ENCODE results near the gene ZNF668. TPM values are rescaled to one million over a fixed set of nuclear protein-coding genes. Genes with fewer than 3 reads are reported as not detected.

The ZNF668 gene
- total RNA-seq, 4 donors from 2014 or later: 8.6 to 14.9 (median 10.7) TPM

DNA sequence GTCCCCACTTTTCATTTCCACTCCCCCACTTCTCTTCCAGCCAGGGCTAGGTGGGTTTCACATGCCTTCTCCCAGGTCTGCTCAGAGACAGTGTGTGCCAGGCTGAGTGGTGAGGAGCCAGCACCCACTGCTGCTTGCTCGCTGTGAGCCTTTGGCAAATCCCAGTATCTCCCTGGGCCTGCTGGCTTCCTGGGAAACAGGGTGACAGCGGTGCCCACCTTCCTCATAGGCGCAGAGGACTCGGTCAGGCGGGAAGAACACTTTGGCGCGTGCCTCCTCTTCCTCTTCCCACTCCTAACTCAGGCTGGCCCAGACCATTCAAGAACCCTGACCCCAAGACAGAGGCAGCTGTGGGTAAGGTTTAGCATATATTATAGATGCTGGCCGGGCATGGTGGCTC lies 15.2 kb upstream of the ZNF668 start:
- peaks cover 7 to 72% (median 11%) of the 10 kb centered on the region in 3 donors for H3K36me3 ChIP-seq
- no peak overlapping the region for H3K4me3 ChIP-seq
- WGBS, 2 donors: 96% methylated on average over 4 of the region's 8 CpGs; no CpG with 5 or more reads in 1 of the 2 donors
- H3K27ac ChIP-seq: no peak overlapping the region
- intact Hi-C loops (cut with DNase I): no loop called here
- DNase-seq: no peak
- H3K9me3 ChIP-seq: no peaks in the 10 kb centered on the region
- no peaks in the 10 kb centered on the region for H3K27me3 ChIP-seq
- TF ChIP-seq, protein P1, sequence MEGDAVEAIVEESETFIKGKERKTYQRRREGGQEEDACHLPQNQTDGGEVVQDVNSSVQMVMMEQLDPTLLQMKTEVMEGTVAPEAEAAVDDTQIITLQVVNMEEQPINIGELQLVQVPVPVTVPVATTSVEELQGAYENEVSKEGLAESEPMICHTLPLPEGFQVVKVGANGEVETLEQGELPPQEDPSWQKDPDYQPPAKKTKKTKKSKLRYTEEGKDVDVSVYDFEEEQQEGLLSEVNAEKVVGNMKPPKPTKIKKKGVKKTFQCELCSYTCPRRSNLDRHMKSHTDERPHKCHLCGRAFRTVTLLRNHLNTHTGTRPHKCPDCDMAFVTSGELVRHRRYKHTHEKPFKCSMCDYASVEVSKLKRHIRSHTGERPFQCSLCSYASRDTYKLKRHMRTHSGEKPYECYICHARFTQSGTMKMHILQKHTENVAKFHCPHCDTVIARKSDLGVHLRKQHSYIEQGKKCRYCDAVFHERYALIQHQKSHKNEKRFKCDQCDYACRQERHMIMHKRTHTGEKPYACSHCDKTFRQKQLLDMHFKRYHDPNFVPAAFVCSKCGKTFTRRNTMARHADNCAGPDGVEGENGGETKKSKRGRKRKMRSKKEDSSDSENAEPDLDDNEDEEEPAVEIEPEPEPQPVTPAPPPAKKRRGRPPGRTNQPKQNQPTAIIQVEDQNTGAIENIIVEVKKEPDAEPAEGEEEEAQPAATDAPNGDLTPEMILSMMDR (IDR thresholded peaks at IDR 0.05): no peak
- no peak for TF ChIP-seq POLR2A (IDR thresholded peaks at IDR 0.05)
- peaks cover 6 to 17% (median 11%) of the 10 kb centered on the region in 3 donors for H3K4me1 ChIP-seq

DNA sequence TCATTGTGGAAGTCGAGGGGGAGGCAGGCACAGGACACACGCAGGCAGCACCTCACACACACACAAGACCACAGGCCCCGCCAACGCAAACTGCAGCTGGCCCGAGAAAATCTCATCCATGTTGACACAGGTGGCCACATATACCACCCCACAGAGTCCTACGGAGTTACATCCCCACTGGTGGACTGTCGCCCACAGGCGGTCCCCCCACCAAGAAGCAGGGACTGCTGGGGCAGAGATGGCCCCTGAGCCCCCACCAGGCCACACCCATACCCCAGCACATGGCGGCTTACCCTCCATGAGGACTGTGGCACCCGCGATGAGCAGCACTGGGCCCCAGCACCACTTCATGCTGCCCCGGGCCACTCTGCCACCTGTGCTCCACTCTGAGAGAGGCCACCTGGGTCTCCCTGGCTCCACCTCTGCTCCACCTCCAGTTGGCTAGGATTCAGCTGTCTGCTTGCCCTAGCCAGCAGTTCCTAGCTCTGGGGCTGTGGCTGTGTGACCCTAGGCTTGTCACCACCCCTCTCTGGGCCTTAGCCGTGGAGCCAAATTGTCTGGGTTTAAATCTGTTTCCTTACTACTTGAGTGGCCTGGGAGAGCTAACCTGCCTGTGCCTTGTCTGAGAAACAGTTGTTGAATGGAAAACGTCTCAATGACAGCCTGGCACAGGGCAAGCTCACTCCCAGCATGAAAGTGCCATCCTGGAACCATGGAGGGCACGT lies 14.6 kb upstream of the ZNF668 start, which contains the start of gene PRSS53:
PRSS53 (minus strand) TSS at position 485 of the 725 bp plus-strand sequence; CDS start at position 351, 134 bp downstream.
- peaks cover 0 to 12% (median 8%) of the 10 kb centered on the region in 3 donors for H3K4me1 ChIP-seq
- no peaks in the 10 kb centered on the region for H3K27me3 ChIP-seq
- WGBS, 2 donors: 77 to 81% methylated on average over 6 of the region's 15 CpGs
- no peak for DNase-seq
- peaks cover 7 to 78% (median 16%) of the 10 kb centered on the region in 3 donors for H3K36me3 ChIP-seq
- TF ChIP-seq POLR2A (IDR thresholded peaks at IDR 0.05): no peak
- TF ChIP-seq, protein P1 (IDR thresholded peaks at IDR 0.05): no peak
- H3K4me3 ChIP-seq: no peak within 1 kb of the TSS
- H3K27ac ChIP-seq: no peak within 1 kb of the TSS
- intact Hi-C loops (cut with DNase I): no loop called here
- no peaks in the 10 kb centered on the region for H3K9me3 ChIP-seq

DNA sequence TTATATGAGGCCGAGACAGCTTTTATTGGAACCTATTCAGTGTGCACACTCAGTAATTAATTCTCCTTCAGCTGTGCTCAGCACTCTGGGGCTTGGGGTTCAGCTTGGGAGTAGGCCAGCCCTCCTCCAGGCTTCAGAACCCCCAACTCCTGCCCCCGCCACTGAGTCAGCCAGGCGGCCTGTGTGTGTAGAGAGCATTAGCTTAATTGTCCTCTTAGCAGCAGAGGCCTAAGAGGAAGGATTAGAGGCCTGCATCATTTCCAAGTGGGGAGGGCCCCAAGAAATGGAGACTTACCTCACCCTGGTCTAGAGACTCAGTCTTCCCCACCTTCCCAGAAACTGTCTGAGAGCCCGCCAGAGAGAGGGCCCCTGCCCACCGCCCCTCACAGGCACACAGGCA lies 13.9 kb upstream of the ZNF668 start:
- no peak for DNase-seq
- Histone ChIP-seq H3K9me3 (no peaks in the 10 kb centered on the region), H3K27ac (no peak overlapping the region), H3K4me3 (no peak overlapping the region), H3K36me3 (peaks cover 7 to 84% (median 17%) of the 10 kb centered on the region in 3 donors), H3K4me1 (peaks cover 0 to 5% (median 2%) of the 10 kb centered on the region in 3 donors), H3K27me3 (no peaks in the 10 kb centered on the region)
- TF ChIP-seq, protein P1 (IDR thresholded peaks at IDR 0.05): no peak
- no peak for TF ChIP-seq POLR2A (IDR thresholded peaks at IDR 0.05)
- WGBS, 2 donors: 63 to 75% methylated on average over 1 to 3 of the region's 5 CpGs
- intact Hi-C loops (cut with DNase I): no loop called here

DNA sequence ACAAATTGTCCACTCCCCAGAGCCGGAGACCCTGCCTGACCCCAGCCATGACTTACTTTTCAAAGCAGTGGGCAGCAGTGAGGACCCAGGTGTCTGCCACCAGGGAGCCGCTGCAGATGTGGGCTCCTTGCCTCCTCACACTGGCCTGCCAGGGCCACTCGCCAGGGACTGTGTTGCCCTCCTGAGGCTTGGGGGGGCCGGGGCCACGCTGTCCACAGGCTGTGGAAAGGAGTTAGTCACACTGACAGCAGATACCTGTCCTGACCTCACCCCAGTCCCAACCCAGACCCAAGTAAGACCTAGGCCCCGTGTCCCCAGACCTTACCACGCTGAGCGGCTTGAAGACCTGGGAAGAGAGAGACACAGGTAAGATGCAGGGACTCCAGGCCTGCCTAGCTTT lies 13.4 kb upstream of the ZNF668 start:
- Histone ChIP-seq H3K27me3 (no peaks in the 10 kb centered on the region), H3K9me3 (no peaks in the 10 kb centered on the region), H3K4me1 (peaks cover 0 to under 1% (median 0%) of the 10 kb centered on the region in 3 donors), H3K4me3 (no peak overlapping the region), H3K36me3 (peaks cover 7 to 89% (median 17%) of the 10 kb centered on the region in 3 donors), H3K27ac (no peak overlapping the region)
- intact Hi-C loops (cut with DNase I): no loop called here
- WGBS, 2 donors: 80 to 92% methylated on average over 1 to 4 of the region's 8 CpGs
- no peak for DNase-seq
- TF ChIP-seq, protein P1 (IDR thresholded peaks at IDR 0.05): no peak
- no peak for TF ChIP-seq POLR2A (IDR thresholded peaks at IDR 0.05)

DNA sequence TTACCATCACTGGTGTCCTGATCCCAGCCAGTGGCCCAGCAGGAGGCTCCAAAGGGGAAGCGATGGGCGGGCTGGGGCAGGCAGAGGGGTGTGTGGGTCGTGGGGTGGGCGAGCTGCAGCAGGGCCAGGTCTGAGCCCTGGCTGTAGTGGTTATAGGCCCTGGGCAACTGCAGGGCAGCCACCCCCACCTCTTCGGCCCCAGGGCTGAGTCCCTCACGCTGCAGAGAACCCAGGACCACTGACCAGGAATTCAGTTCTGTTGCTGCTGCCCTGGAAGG lies 12.5 kb upstream of the ZNF668 start:
- DNase-seq: no peak
- Histone ChIP-seq H3K4me3 (no peak overlapping the region), H3K27ac (no peak overlapping the region), H3K9me3 (no peaks in the 10 kb centered on the region), H3K36me3 (peaks cover 7 to 96% (median 18%) of the 10 kb centered on the region in 3 donors), H3K4me1 (peaks cover 0 to 9% (median 2%) of the 10 kb centered on the region in 3 donors), H3K27me3 (no peaks in the 10 kb centered on the region)
- no peak for TF ChIP-seq POLR2A (IDR thresholded peaks at IDR 0.05)
- intact Hi-C loops (cut with DNase I): no loop called here
- WGBS, 2 donors: 76% methylated on average over 3 of the region's 6 CpGs; no CpG with 5 or more reads in 1 of the 2 donors
